Neural cell (in vitro differentiated cells): Measurements from ENCODE around the gene TLN1. TPM values are rescaled to one million over a fixed set of nuclear protein-coding genes. Genes with fewer than 3 reads are reported as not detected.

Experiments
- H2AFZ ChIP-seq: fragments of 200-600, 300-800 bp; sonication (generic), shearing (Covaris generic); 2 replicates; pipeline ENCODE4 v1.6.0; 2014; ENCODE audit warnings: low read depth, mild to moderate bottlenecking, antibody characterized with exemption, low read length, moderate library complexity
- H3F3A ChIP-seq: fragments of 200-600 bp; shearing (Covaris generic); 2 replicates; pipeline ENCODE4 v1.6.1; 2016; ENCODE audit warnings: mild to moderate bottlenecking, moderate library complexity, mixed read lengths, antibody characterized with exemption, low read length; ENCODE audit not compliant: insufficient read depth, poor library complexity, severe bottlenecking
- H3K27ac ChIP-seq: fragments of 200-600, 300-800 bp; sonication (generic), shearing (Covaris generic); 2 replicates; pipeline ENCODE4 v1.5.1; 2014; ENCODE audit warnings: mild to moderate bottlenecking, low read length, moderate library complexity
- H3K27me3 ChIP-seq: fragments of 300-800, 200-600 bp; sonication (generic), shearing (Covaris generic); 2 replicates; pipeline ENCODE4 v1.6.0; 2014; ENCODE audit warnings: mild to moderate bottlenecking, low read depth, low read length, moderate library complexity; ENCODE audit not compliant: insufficient read depth
- H3K36me3 ChIP-seq: fragments of 300-800, 200-600 bp; sonication (generic), shearing (Covaris generic); 2 replicates; pipeline ENCODE4 v1.5.1; 2014; ENCODE audit warnings: mild to moderate bottlenecking, antibody characterized with exemption, low read length, moderate library complexity; ENCODE audit not compliant: insufficient read depth
- H3K4me2 ChIP-seq: fragments of 300-800, 200-600 bp; sonication (generic), shearing (Covaris generic); 2 replicates; pipeline ENCODE4 v1.6.0; 2014; ENCODE audit warnings: mild to moderate bottlenecking, low read length
- H3K4me3 ChIP-seq: fragments of 300-800, 200-600 bp; sonication (generic), shearing (Covaris generic); 2 replicates; pipeline ENCODE4 v1.5.1; 2014; ENCODE audit warnings: mild to moderate bottlenecking, low read length, moderate library complexity
- H3K79me2 ChIP-seq: fragments of 200-600 bp; shearing (Covaris generic); replicated peaks from 2 replicates; pipeline ENCODE4 v1.6.0; 2014; ENCODE audit warnings: mild to moderate bottlenecking, low read length, moderate library complexity; ENCODE audit not compliant: insufficient read depth
- H3K9ac ChIP-seq: fragments of 300-800, 200-600 bp; sonication (generic), shearing (Covaris generic); 2 replicates; pipeline ENCODE4 v1.6.1; 2016; ENCODE audit warnings: mild to moderate bottlenecking, low read length, mixed read lengths
- H3K9me2 ChIP-seq: fragments of 200-600 bp; shearing (Covaris generic); 2 replicates; pipeline ENCODE4 v1.6.1; 2016; ENCODE audit warnings: mild to moderate bottlenecking, low read length, mixed read lengths; ENCODE audit not compliant: insufficient read depth
- H3K9me3 ChIP-seq: fragments of 200-600, 300-800 bp; sonication (generic), shearing (Covaris generic); 2 replicates; pipeline ENCODE4 v1.6.1; 2016; ENCODE audit warnings: mild to moderate bottlenecking, mixed run types, low read length, moderate library complexity, mixed read lengths
- H4K20me1 ChIP-seq: fragments of 200-600 bp; shearing (Covaris generic); 2 replicates; pipeline ENCODE4 v1.6.1; 2016; ENCODE audit warnings: mild to moderate bottlenecking, mixed run types; ENCODE audit not compliant: insufficient read depth
- CTCF ChIP-seq: fragments of 450-650 bp; IDR thresholded peaks from 2 replicates; pipeline ENCODE4 v1.5.1; 2014; ENCODE audit warnings: antibody characterized with exemption, mild to moderate bottlenecking, moderate library complexity; ENCODE audit not compliant: poor library complexity, severe bottlenecking
- EP300 ChIP-seq: fragments of 450-650 bp; conservative IDR thresholded peaks from 2 replicates; pipeline ENCODE4 v1.6.1; 2014; ENCODE audit warnings: antibody characterized with exemption, mild to moderate bottlenecking, moderate library complexity; ENCODE audit not compliant: poor library complexity, severe bottlenecking
- EZH2 ChIP-seq: fragments of 200-600, 300-800 bp; shearing (Covaris generic), sonication (generic); IDR thresholded peaks from 2 replicates; pipeline ENCODE4 v1.6.1; 2014; ENCODE audit warnings: antibody characterized with exemption, low read length, borderline replicate concordance, mild to moderate bottlenecking; ENCODE audit not compliant: insufficient read depth, poor library complexity, severe bottlenecking
- MXI1 ChIP-seq: fragments of 450-650 bp; conservative IDR thresholded peaks from 2 replicates; pipeline ENCODE4 v1.6.1; 2014; ENCODE audit warnings: antibody characterized with exemption, mild to moderate bottlenecking; ENCODE audit not compliant: poor library complexity, severe bottlenecking
- POLR2AphosphoS5 ChIP-seq: IDR thresholded peaks from 2 replicates; pipeline ENCODE4 v1.6.1; 2012
- RAD21 ChIP-seq: fragments of 450-650 bp; conservative IDR thresholded peaks from 2 replicates; pipeline ENCODE4 v1.6.1; 2014; ENCODE audit warnings: antibody characterized with exemption, mild to moderate bottlenecking, moderate library complexity
- REST ChIP-seq: IDR thresholded peaks from 2 replicates; pipeline ENCODE4 v1.6.1; 2012; ENCODE audit warnings: borderline replicate concordance
- SMC3 ChIP-seq: fragments of 450-650 bp; conservative IDR thresholded peaks from 2 replicates; pipeline ENCODE4 v1.6.1; 2014; ENCODE audit warnings: antibody characterized with exemption, mild to moderate bottlenecking, moderate library complexity; ENCODE audit not compliant: poor library complexity
- TAF1 ChIP-seq: IDR thresholded peaks from 2 replicates; pipeline ENCODE4 v1.6.1; 2012; ENCODE audit warnings: low read depth
- polyA plus RNA-seq: library from polyadenylated mRNA; depleted of rRNA; stranded (reverse); fragments of >200 nt; gene quantifications from 2 replicates; pipeline ENCODE4 v1.2.3, GENCODE V29; 2014

The TLN1 gene
- polyA plus RNA-seq, 1 donor from 2014 or later, result 7.1 TPM

DNA sequence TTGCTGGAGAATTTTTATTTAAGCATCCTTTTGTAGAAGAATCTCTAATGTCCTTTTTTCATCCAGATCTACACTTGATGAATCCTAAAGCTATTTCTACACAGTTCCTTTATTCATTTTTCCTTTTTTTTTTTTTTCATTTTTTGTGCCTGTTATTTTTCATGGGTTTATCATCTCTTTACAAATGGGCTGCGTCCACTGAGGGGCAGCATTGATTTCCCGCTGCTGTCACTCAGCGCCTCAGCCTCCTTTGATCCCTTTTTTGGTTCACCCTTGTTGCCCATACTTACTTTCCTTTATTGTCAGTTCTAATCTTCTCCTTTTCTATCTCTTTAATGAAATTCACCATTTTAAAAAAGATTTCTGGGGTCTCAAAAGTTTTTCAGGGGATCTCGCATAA, 27.8 kb upstream of the TLN1 start:
- TF ChIP-seq EZH2 (no peak), REST (no peak), CTCF (no peak), EP300 (no peak), MXI1 (no peak), SMC3 (no peak), POLR2AphosphoS5 (no peak), RAD21 (no peak), TAF1 (no peak)
- no peak overlapping the region for H3K4me2 ChIP-seq
- H3K9me3 ChIP-seq, result no peaks in the 10 kb centered on the region
- no peaks in the 10 kb centered on the region for H3K27me3 ChIP-seq
- no peaks in the 10 kb centered on the region for H4K20me1 ChIP-seq
- H3F3A ChIP-seq, result no peaks in the 10 kb centered on the region
- H2AFZ ChIP-seq, result no peak overlapping the region
- H3K9ac ChIP-seq, result no peak overlapping the region
- no peaks in the 10 kb centered on the region for H3K9me2 ChIP-seq
- no peaks in the 10 kb centered on the region for H3K36me3 ChIP-seq
- no peak overlapping the region for H3K4me3 ChIP-seq
- H3K27ac ChIP-seq, result no peak overlapping the region
- no peaks in the 10 kb centered on the region for H3K79me2 ChIP-seq

DNA sequence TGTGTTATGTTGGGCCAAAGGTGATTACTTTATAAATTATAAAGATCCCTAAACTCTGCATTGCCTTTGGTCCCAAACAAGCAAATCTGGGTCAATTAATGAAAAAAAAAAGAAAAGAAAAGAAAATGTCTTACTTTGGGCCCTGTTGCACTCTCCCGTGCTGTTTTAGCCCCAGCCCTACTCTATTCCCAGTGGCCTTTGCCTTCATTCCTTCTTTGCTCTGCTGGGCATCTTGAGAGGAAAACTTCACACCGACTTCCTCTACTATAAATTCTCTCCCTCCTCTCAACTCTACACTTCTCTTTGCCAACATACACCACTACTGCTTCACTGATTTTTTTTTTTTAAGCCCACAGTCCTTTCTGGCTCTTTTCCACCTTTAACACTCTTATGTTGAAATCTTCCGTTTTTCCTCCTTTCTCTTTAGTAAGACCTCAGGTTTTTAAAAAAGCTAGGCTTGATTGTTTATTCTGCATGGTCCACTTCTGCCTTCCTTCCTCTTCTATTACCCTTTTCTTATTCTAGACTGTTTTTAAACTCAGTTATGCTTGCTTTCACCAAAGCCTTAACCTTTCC, 26.6 kb upstream of the TLN1 start:
- no peak overlapping the region for H3K4me3 ChIP-seq
- no peaks in the 10 kb centered on the region for H3F3A ChIP-seq

More for the DNA sequence above, 26.6 kb upstream of the TLN1 start:
- H2AFZ ChIP-seq, result no peak overlapping the region
- peaks cover 6% of the 10 kb centered on the region for H3K36me3 ChIP-seq
- no peak overlapping the region for H3K27ac ChIP-seq
- no peaks in the 10 kb centered on the region for H4K20me1 ChIP-seq
- H3K9ac ChIP-seq, result no peak overlapping the region
- H3K9me2 ChIP-seq, result no peaks in the 10 kb centered on the region
- TF ChIP-seq POLR2AphosphoS5 (no peak), REST (no peak), RAD21 (no peak), TAF1 (no peak), CTCF (no peak), EZH2 (no peak), EP300 (no peak)
- H3K4me2 ChIP-seq, result no peak overlapping the region
- no peaks in the 10 kb centered on the region for H3K27me3 ChIP-seq
- no peaks in the 10 kb centered on the region for H3K9me3 ChIP-seq
- no peaks in the 10 kb centered on the region for H3K79me2 ChIP-seq
